Neural crest cell (in vitro differentiated cells): ENCODE results near the gene COL4A1. TPM values are rescaled to one million over a fixed set of nuclear protein-coding genes. Genes with fewer than 3 reads are reported as not detected.

Source experiments
- DNase-seq: peaks from one replicate; pipeline ENCODE4 v3.0.0; 2021; ENCODE audit warnings: low read depth, mixed read lengths, low spot score
- H3K27ac Mint-ChIP-seq: one replicate; pipeline ENCODE4 v1.8.0; 2021; ENCODE audit warnings: mild to moderate bottlenecking, mixed read lengths; ENCODE audit not compliant: unreplicated experiment
- H3K27me3 Mint-ChIP-seq: 2 replicates; pipeline ENCODE4 v1.8.0; 2021; ENCODE audit warnings: low read depth, mild to moderate bottlenecking, mixed read lengths
- H3K36me3 Mint-ChIP-seq: 2 replicates; pipeline ENCODE4 v1.8.0; 2021; ENCODE audit warnings: low read depth, mild to moderate bottlenecking, mixed read lengths
- H3K4me1 Mint-ChIP-seq: 2 replicates; pipeline ENCODE4 v1.8.0; 2021; ENCODE audit warnings: mixed read lengths
- H3K4me3 Mint-ChIP-seq: one replicate; pipeline ENCODE4 v1.8.0; 2021; ENCODE audit warnings: mild to moderate bottlenecking, mixed read lengths
- H3K9me3 Mint-ChIP-seq: 2 replicates; pipeline ENCODE4 v1.8.0; 2021; ENCODE audit warnings: mixed read lengths
- CTCF ChIP-seq: fragments of 200-600 bp; sonication (generic); conservative IDR thresholded peaks from 2 replicates; pipeline ENCODE4 v1.5.0; 2021; ENCODE audit warnings: antibody characterized with exemption, mild to moderate bottlenecking
- total RNA-seq: library from RNA; stranded (reverse); gene quantifications from 2 replicates; pipeline ENCODE4 v1.2.1, GENCODE V29; 2021

Gene COL4A1
- total RNA-seq, 1 donor from 2014 or later = 65.5 TPM

GRCh38 chr13:110327051-110327721 is 20.2 kb upstream of the COL4A1 start:
- DNase-seq = no peak
- no peak overlapping the region for H3K4me3 Mint-ChIP-seq
- H3K9me3 Mint-ChIP-seq = no peaks in the 10 kb centered on the region
- H3K36me3 Mint-ChIP-seq = peaks cover 24% of the 10 kb centered on the region
- H3K27ac Mint-ChIP-seq = peak overlapping the region; percentile 68
- peaks cover 46% of the 10 kb centered on the region for H3K4me1 Mint-ChIP-seq
- no peak for TF ChIP-seq CTCF
- no peaks in the 10 kb centered on the region for H3K27me3 Mint-ChIP-seq

GRCh38 chr13:110326263-110326904 is 19.4 kb upstream of the COL4A1 start:
- Mint-ChIP-seq H3K4me3 (no peak overlapping the region), H3K9me3 (peaks cover 2% of the 10 kb centered on the region), H3K36me3 (peaks cover 24% of the 10 kb centered on the region), H3K4me1 (peaks cover 46% of the 10 kb centered on the region), H3K27me3 (no peaks in the 10 kb centered on the region), H3K27ac (peak overlapping the region; percentile 68)
- no peak for TF ChIP-seq CTCF
- no peak for DNase-seq

GRCh38 chr13:110324026-110324749 is 17.2 kb upstream of the COL4A1 start:
- no peak for TF ChIP-seq CTCF
- Mint-ChIP-seq H3K9me3 (peaks cover 2% of the 10 kb centered on the region), H3K4me3 (no peak overlapping the region), H3K27ac (no peak overlapping the region), H3K4me1 (peaks cover 37% of the 10 kb centered on the region), H3K36me3 (peaks cover 16% of the 10 kb centered on the region), H3K27me3 (no peaks in the 10 kb centered on the region)
- no peak for DNase-seq

- DNase-seq = no peak
- H3K27ac Mint-ChIP-seq = no peak overlapping the region
- no peak overlapping the region for H3K4me3 Mint-ChIP-seq
- peaks cover 13% of the 10 kb centered on the region for H3K36me3 Mint-ChIP-seq
- no peaks in the 10 kb centered on the region for H3K27me3 Mint-ChIP-seq
- peaks cover 33% of the 10 kb centered on the region for H3K4me1 Mint-ChIP-seq
- TF ChIP-seq CTCF = no peak
- H3K9me3 Mint-ChIP-seq = peaks cover 2% of the 10 kb centered on the region
Measured at GRCh38 chr13:110323172-110323891, 16.4 kb upstream of the COL4A1 start.

- Mint-ChIP-seq H3K27ac (no peak overlapping the region), H3K36me3 (peaks cover 13% of the 10 kb centered on the region), H3K4me3 (no peak overlapping the region), H3K27me3 (no peaks in the 10 kb centered on the region), H3K9me3 (peaks cover 2% of the 10 kb centered on the region), H3K4me1 (peaks cover 33% of the 10 kb centered on the region)
- DNase-seq = no peak
- TF ChIP-seq CTCF = no peak
Measured at GRCh38 chr13:110322828-110323171, 15.8 kb upstream of the COL4A1 start.
